K562 (cell line): ENCODE data around the gene CGREF1.

Experiments
- CCNT2 ChIP-seq: IDR thresholded peaks from 2 replicates; pipeline ENCODE4 v1.6.1; 2011; ENCODE audit warnings: borderline replicate concordance, low read depth, mild to moderate bottlenecking, moderate library complexity, mixed read lengths, low read length; ENCODE audit not compliant: insufficient read length; ENCODE audit errors: extremely low read depth
- JUN ChIP-seq, 2 experiments: sonication (generic) in 1 of 2; formaldehyde crosslinking in 1 of 2; IDR thresholded peaks; 2 replicates each; pipeline versions ENCODE4 v1.6.1 to v1.8.0; 2012 to 2022; ENCODE audit warnings: borderline replicate concordance in 2 of 2, mild to moderate bottlenecking in 2 of 2, improper control_type of control experiment in 1 of 2, low read depth in 1 of 2, low read length in 1 of 2, missing genetic modification reagents in 1 of 2
- POLR2A ChIP-seq: fragments of 450-650 bp; conservative IDR thresholded peaks from 2 replicates; pipeline ENCODE4 v1.6.1; 2016
- TCF7L2 ChIP-seq: fragments of 150-350 bp; IDR thresholded peaks from 2 replicates; pipeline ENCODE4 v1.6.1; 2016; ENCODE audit warnings: low read depth, mild to moderate bottlenecking, low read length, moderate library complexity

GRCh38 chr2:27134781-27135477 is 16.0 kb upstream of the CGREF1 start:
- TF ChIP-seq JUN (IDR thresholded peaks at IDR 0.05; ENCODE audit: borderline replicate concordance, low read depth, low read length) (no peak), JUN (CRISPR knock-in tag; IDR thresholded peaks at IDR 0.05; ENCODE audit: borderline replicate concordance) (no peak), POLR2A (no peak), CCNT2 (no peak), TCF7L2 (no peak)
